ENCODE measurements around the gene TRIM69.
"Not testable (repeated sequence)": the region's sequence is repeated elsewhere in the genome, so short reads cannot be mapped to it uniquely, and the experiment has no call there.

Gene TRIM69, protein sequence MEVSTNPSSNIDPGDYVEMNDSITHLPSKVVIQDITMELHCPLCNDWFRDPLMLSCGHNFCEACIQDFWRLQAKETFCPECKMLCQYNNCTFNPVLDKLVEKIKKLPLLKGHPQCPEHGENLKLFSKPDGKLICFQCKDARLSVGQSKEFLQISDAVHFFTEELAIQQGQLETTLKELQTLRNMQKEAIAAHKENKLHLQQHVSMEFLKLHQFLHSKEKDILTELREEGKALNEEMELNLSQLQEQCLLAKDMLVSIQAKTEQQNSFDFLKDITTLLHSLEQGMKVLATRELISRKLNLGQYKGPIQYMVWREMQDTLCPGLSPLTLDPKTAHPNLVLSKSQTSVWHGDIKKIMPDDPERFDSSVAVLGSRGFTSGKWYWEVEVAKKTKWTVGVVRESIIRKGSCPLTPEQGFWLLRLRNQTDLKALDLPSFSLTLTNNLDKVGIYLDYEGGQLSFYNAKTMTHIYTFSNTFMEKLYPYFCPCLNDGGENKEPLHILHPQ

DNA sequence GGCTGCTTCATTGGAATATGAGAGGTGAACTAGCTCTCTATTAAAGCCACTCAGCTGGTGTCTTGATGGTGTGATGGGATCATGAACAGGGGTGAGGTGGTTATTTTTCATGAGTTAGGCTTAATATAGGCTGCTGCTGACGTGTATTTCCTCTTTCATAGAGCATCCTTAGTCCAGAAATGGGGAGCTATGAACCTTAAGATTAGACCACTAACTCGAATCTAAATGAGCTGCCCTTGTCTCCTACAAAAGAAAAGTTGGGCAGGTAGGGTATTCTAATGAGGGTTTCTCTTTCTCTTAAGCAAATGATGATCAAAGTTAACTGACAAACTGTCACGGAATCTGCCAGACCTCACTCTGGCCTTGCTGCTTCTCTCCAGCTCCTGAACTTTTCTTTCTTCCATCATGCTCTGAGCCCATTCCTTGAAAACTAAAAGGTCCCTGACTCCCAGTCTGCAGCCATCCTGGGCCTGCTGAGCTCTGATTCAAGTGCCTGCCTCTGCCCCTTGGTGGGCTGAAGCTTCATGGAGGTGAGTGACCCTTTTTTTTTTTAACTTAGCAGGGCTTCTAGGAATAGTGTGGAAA is at the start of gene TRIM69:
TRIM69 (plus strand) TSS at position 348 of the 585 bp plus-strand sequence; CDS start at position 525, 177 bp downstream.
- no peak for DNase-seq (ENCODE audit: low read depth)

GRCh38 chr15:44689318-44689717 is 47.0 kb upstream of the TRIM69 start:
- DNase-seq (ENCODE audit: low read depth): not testable (repeated sequence)

DNA sequence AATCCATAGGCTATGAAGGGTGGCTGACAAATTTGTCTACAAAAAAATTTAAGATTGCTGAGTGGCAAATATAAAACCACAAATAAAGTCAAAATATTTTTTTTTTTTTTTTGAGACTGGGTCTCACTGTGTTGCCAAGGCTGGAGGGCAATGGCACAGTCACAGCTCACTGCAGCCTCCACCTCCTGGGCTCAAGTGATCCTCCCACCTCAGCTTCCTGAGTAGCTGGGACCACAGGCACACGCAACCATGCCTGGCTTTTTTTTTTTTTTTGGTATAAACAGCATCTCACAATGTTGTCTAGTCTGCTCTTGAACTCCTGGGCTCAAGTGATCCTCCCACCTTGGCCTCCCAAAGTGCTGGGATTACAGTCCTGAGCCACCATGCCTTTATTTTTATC is 46.1 kb upstream of the TRIM69 start:
- not testable (repeated sequence) for DNase-seq (ENCODE audit: low read depth)

DNA sequence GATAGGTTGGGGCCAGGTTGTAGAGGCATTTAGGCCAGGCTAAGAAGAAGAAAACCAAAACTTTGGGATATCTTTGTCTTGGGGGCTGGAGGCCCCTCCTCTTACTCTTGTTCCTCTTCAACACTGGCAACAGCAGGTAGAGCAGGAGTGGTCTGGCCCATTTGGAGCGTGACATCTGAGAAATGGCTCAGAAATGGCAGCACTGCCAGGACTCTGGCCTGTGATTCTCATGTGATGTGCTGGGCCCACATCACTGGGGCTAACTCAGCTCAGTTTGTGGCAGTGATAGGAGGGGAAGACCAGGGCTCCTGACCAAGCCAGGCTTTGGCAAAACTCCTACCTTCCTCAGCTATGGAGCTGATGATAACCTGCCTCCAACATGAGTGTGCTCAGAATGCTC is 43.7 kb upstream of the TRIM69 start:
- DNase-seq (ENCODE audit: low read depth): no peak

DNA sequence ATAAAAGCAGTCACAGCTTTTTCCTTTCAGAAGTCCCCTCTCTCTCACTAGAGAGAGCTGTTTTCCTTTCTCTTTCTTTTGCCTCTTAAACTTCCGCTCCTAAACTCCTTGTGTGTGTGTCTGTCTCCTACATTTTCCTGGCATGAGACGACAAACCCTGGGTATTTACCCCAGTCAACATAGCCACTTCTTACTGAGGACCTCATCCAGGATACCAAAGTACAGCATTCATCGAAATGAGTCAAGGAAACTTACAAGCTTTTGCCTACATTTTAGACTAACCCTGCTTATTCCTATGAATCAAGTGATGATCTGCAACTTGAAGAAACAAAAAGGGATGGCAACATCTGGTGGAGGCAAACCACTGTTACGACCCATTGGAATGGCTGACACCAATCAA is 41.9 kb upstream of the TRIM69 start:
- DNase-seq (ENCODE audit: low read depth): no peak

DNA sequence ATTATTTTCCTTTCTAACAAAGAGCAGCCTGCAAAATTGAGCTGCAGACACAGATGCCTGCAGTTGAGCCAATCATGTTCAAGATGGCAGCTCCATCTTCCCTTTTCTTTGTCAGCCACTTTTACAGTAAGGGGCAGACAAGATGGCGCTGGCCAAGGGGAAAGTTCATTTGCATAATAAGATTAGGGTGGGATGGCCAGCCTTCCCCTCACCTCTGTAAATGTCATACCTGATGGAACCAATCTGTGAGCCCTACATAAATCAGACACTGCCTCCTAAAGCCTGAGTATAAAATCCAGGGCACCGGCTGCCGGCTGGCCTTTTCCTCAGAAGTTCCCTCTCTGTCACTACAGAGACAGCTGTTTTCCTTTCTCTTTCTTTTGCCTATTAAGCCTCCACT is 41.0 kb upstream of the TRIM69 start:
- no peak for DNase-seq (ENCODE audit: low read depth)

DNA sequence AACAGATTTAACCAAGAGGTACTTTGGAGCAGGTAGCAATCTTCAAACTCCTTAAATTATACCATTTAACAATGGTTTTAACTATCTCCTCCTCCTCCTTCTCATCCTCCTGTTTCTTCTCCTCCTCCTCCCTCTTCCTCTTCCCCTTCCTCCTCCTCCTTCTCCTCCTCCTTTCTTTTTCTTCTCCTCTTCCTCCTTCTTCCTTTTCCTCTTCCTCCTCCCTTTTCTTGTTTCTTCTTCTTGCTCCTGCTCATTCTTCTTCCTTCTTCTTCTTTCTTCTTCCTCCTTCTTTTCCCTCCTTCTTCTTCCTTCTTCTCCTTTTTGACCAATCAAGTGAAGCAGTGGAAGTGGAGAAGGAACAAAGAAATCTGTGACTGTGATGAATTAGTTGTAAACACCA is 39.3 kb upstream of the TRIM69 start:
- DNase-seq (ENCODE audit: low read depth): no peak

DNA sequence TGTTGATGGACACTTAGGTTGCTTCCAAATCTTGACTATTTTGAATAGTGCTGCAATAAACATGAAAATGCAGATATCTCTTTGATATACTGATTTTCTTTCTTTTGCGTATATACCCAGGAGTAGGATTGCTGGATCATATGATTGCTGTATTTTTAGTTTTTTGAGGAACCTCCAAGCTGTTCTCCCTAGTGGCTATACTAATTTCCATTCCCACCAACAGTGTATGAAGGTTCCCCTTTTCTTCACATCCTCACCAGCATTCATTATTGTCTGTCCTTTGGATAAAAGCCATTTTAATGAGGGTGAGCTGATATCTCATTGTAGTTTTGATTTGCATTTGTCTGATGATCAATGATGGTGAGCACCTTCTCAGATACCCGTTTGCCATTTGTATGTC is 37.7 kb upstream of the TRIM69 start:
- no peak for DNase-seq (ENCODE audit: low read depth)

DNA sequence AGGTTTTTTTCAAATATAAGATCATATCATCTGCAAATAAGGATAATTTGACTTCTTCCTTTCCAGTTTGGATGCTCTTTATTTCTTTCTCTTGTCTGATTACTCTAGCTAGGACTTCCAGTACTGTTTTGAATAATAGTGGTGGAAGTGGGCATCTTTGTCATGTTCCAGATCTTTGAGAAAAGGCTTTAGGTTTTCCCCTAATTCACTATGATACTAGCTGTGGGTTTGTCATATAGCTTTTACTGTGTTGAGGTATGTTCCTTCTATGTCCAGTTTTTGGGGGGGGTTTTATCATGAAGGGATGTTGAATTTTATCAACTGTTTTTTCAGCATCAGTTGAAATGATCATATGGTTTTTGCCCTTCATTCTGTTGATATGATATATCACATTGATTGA is 35.7 kb upstream of the TRIM69 start:
- not testable (repeated sequence) for DNase-seq (ENCODE audit: low read depth)

- no peak for DNase-seq (ENCODE audit: low read depth)
Measured at GRCh38 chr15:44705986-44706385, 30.3 kb upstream of the TRIM69 start.

DNA sequence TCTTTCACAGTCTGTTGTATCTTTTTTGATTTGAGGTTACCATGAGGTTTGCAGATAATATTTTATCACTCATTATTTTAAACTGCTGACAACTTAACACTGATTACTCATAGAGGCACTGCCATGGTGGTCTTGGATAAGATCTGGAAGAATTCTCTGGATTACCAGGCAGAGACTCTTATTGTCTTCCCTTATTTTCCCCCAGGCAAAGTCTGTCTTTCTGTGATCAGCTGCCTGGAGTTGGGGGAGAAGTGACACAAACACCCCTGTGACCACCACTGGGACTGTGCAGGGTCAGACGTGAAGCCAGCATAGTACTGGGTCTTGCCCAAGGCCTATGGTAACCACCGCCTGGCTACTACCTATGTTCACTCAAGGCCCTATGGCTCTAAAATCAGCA is 29.9 kb upstream of the TRIM69 start:
- no peak for DNase-seq (ENCODE audit: low read depth)

GRCh38 chr15:44706946-44707636 is 29.2 kb upstream of the TRIM69 start:
- no peak for DNase-seq (ENCODE audit: low read depth)

GRCh38 chr15:44710236-44711095 is 25.9 kb upstream of the TRIM69 start:
- no peak for DNase-seq (ENCODE audit: low read depth)

DNA sequence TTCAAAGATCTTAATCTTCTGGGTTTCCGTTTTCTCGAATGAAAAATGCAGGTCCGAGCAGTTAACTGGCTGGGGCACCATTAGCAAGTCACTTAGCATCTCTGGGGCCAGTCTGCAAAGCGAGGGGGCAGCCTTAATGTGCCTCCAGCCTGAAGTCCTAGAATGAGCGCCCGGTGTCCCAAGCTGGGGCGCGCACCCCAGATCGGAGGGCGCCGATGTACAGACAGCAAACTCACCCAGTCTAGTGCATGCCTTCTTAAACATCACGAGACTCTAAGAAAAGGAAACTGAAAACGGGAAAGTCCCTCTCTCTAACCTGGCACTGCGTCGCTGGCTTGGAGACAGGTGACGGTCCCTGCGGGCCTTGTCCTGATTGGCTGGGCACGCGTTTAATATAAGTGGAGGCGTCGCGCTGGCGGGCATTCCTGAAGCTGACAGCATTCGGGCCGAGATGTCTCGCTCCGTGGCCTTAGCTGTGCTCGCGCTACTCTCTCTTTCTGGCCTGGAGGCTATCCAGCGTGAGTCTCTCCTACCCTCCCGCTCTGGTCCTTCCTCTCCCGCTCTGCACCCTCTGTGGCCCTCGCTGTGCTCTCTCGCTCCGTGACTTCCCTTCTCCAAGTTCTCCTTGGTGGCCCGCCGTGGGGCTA is 25.1 kb upstream of the TRIM69 start, which contains the start of the genes B2M and PATL2:
B2M (plus strand) TSS at position 422 of the 647 bp plus-strand sequence; CDS start at position 452, 30 bp downstream.
PATL2 (minus strand) TSS at position 228 of the 647 bp plus-strand sequence. CDS start 34,833 bp downstream, outside the sequence.
- DNase-seq (ENCODE audit: low read depth): peak; percentile 92

GRCh38 chr15:44711743-44712345 is 24.5 kb upstream of the TRIM69 start:
- peak; percentile 44 for DNase-seq (ENCODE audit: low read depth)

DNA sequence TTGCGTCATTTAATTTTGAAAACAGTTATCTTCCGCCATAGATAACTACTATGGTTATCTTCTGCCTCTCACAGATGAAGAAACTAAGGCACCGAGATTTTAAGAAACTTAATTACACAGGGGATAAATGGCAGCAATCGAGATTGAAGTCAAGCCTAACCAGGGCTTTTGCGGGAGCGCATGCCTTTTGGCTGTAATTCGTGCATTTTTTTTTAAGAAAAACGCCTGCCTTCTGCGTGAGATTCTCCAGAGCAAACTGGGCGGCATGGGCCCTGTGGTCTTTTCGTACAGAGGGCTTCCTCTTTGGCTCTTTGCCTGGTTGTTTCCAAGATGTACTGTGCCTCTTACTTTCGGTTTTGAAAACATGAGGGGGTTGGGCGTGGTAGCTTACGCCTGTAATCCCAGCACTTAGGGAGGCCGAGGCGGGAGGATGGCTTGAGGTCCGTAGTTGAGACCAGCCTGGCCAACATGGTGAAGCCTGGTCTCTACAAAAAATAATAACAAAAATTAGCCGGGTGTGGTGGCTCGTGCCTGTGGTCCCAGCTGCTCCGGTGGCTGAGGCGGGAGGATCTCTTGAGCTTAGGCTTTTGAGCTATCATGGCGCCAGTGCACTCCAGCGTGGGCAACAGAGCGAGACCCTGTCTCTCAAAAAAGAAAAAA is 23.9 kb upstream of the TRIM69 start:
- DNase-seq (ENCODE audit: low read depth): no peak

GRCh38 chr15:44713006-44713966 is 23.0 kb upstream of the TRIM69 start:
- DNase-seq (ENCODE audit: low read depth): no peak

DNA sequence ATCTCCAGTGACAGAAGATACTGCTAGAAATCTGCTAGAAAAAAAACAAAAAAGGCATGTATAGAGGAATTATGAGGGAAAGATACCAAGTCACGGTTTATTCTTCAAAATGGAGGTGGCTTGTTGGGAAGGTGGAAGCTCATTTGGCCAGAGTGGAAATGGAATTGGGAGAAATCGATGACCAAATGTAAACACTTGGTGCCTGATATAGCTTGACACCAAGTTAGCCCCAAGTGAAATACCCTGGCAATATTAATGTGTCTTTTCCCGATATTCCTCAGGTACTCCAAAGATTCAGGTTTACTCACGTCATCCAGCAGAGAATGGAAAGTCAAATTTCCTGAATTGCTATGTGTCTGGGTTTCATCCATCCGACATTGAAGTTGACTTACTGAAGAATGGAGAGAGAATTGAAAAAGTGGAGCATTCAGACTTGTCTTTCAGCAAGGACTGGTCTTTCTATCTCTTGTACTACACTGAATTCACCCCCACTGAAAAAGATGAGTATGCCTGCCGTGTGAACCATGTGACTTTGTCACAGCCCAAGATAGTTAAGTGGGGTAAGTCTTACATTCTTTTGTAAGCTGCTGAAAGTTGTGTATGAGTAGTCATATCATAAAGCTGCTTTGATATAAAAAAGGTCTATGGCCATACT is 21.1 kb upstream of the TRIM69 start:
- no peak for DNase-seq (ENCODE audit: low read depth)
